Suprapubic skin (tissue), 4 donors: ENCODE data around the gene TMEM132D.

Source experiments
- CTCF ChIP-seq, 2 donors: fragments of 200-600 bp in 1 of 2; fragments of 450-650 bp in 1 of 2; sonication (generic) in 1 of 2; IDR thresholded peaks; one replicate each; pipeline ENCODE4 v1.5.1; 2016 to 2019; ENCODE audit warnings: antibody characterized with exemption in 2 of 2, mild to moderate bottlenecking in 1 of 2, moderate library complexity in 1 of 2
- EP300 ChIP-seq: sonication (generic); formaldehyde crosslinking; IDR thresholded peaks from one replicate; pipeline ENCODE4 v1.6.1; 2017; ENCODE audit warnings: antibody characterized with exemption
- POLR2A ChIP-seq, 2 donors: fragments of 450-650 bp; IDR thresholded peaks; one replicate each; pipeline ENCODE4 v1.6.1; 2017; ENCODE audit warnings: antibody characterized with exemption in 2 of 2, mild to moderate bottlenecking in 2 of 2, moderate library complexity in 2 of 2
- POLR2AphosphoS5 ChIP-seq, 3 donors: sonication (generic); formaldehyde crosslinking; IDR thresholded peaks; one replicate each; pipeline ENCODE4 v1.6.1; 2017; ENCODE audit warnings: antibody characterized with exemption in 3 of 3

DNA sequence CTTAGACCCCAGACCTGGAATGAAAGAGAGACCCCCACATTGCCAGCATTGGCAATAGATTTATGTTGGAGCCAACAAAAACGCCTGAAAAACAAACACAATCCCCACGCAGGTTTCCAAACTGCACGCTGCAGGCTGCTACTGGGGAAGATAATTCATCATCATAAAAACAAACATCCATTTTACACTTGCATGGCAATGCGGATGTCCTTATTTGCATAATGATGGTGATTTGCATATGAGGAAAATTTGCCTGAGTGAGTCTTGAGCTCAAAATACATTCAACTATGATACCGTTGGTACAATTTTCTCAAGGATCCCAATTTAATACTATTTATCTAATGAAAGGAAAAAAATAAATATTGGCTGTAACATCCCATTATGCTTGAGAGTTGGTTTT, 33.6 kb upstream of the TMEM132D start:
- no peak for TF ChIP-seq CTCF (IDR thresholded peaks at IDR 0.05)
- TF ChIP-seq EP300: no peak
- TF ChIP-seq POLR2A (IDR thresholded peaks at IDR 0.05): no peak
- TF ChIP-seq POLR2AphosphoS5 (IDR thresholded peaks at IDR 0.05): no peak
